K562 (cell line): ENCODE measurements around the gene BIRC3. TPM values are rescaled to one million over a fixed set of nuclear protein-coding genes. Genes with fewer than 3 reads are reported as not detected.

Experiments
- ATAC-seq: fragments of 200-7000 bp; cut with Tn5 transposase; 3 replicates; pipeline ENCODE4 v1.9.1; 2020; ENCODE audit warnings: moderate library complexity
- BruUV-seq: library from RNA; stranded (reverse); fragments of 400-500 nt; replicated peaks from 2 replicates; lab custom pipeline; 2021; lab: Mats Ljungman, UMichigan
- CTCF ChIA-PET: fragments of 300-600 bp; formaldehyde crosslinking; extraction: SDS; loops from one replicate; lab custom pipeline; 2021; ENCODE audit warnings: low intra/inter-chr PET ratio; lab: Yijun Ruan, JAX
- POLR2A ChIA-PET: fragments of 300-600, 350-650 bp; sonication (Branson Sonifier 250); formaldehyde crosslinking; extraction: SDS; loops from one replicate; lab custom pipeline; 2021; ENCODE audit warnings: antibody characterized with exemption, inconsistent platforms; lab: Yijun Ruan, JAX
- DNase-seq, 4 experiments: peaks; one replicate each; pipeline versions ENCODE4 v3.0.0 to v3.0.0-alpha.2; 2011 to 2018; ENCODE audit warnings: low spot score in 3 of 4, mixed read lengths in 3 of 4; ENCODE audit errors: extremely low read depth in 1 of 4
- FAIRE-seq: peaks from 2 replicates; lab custom pipeline; 2011; peaks lifted over from hg19 to GRCh38; lab: Jason Lieb, UNC
- H2AFZ ChIP-seq: 2 replicates; pipeline ENCODE4 v1.6.0; 2011; ENCODE audit warnings: low read depth, low read length, control low read depth, inconsistent platforms
- H3K27ac ChIP-seq: fragments of 200-600 bp; 3 replicates; pipeline ENCODE4 v1.8.0; 2011; ENCODE audit warnings: low read depth, mild to moderate bottlenecking, control low read depth, inconsistent platforms, low read length, moderate library complexity, mixed read lengths; ENCODE audit errors: extremely low read depth
- H3K27me3 ChIP-seq, 2 experiments: fragments of 300-600 bp in 1 of 2; 2 replicates in 1 of 2; 3 replicates in 1 of 2; pipeline versions ENCODE4 v1.6.0 to v1.8.0; 2011; ENCODE audit warnings: inconsistent platforms in 2 of 2, low read length in 2 of 2, mild to moderate bottlenecking in 1 of 2, mixed read lengths in 1 of 2, moderate library complexity in 1 of 2; ENCODE audit not compliant: control insufficient read depth in 2 of 2, insufficient read depth in 2 of 2
- H3K36me3 ChIP-seq: fragments of 300-600 bp; 3 replicates; pipeline ENCODE4 v1.8.0; 2011; ENCODE audit warnings: mild to moderate bottlenecking, low read length, inconsistent platforms; ENCODE audit not compliant: control insufficient read depth, insufficient read depth
- H3K4me1 ChIP-seq, 2 experiments: fragments of 200-600 bp in 1 of 2; replicated peaks in 1 of 2; 2 replicates in 1 of 2; 3 replicates in 1 of 2; pipeline versions ENCODE4 v1.5.1 to v1.8.0; 2011; ENCODE audit warnings: inconsistent platforms in 2 of 2, low read length in 2 of 2, mild to moderate bottlenecking in 1 of 2, mixed read lengths in 1 of 2, moderate library complexity in 1 of 2; ENCODE audit not compliant: control insufficient read depth in 2 of 2, insufficient read depth in 2 of 2
- H3K4me2 ChIP-seq: 2 replicates; pipeline ENCODE4 v1.6.1; 2011; ENCODE audit warnings: low read length, control low read depth, inconsistent platforms, mixed read lengths; ENCODE audit not compliant: insufficient read depth
- H3K4me3 ChIP-seq: fragments of 200-600 bp; sonication (generic), shearing (Covaris generic); 2 replicates; pipeline ENCODE4 v1.5.1; 2016; ENCODE audit warnings: control low read depth, inconsistent platforms
- H3K79me2 ChIP-seq: fragments of 200-600 bp; 3 replicates; pipeline ENCODE4 v1.8.0; 2011; ENCODE audit warnings: low read length, inconsistent platforms; ENCODE audit not compliant: control insufficient read depth, insufficient read depth
- H3K9ac ChIP-seq, 2 experiments: 2 replicates each; pipeline versions ENCODE4 v1.6.0 to v1.6.1; 2011; ENCODE audit warnings: low read depth in 2 of 2, low read length in 2 of 2, control low read depth in 1 of 2, inconsistent platforms in 1 of 2, mild to moderate bottlenecking in 1 of 2, mixed read lengths in 1 of 2; ENCODE audit not compliant: insufficient read depth in 1 of 2
- H3K9me1 ChIP-seq: one replicate; pipeline ENCODE4 v1.6.0; 2011; ENCODE audit warnings: inconsistent platforms, mild to moderate bottlenecking, low read length, moderate library complexity; ENCODE audit not compliant: control insufficient read depth, insufficient read depth
- H3K9me3 ChIP-seq: replicated peaks from 2 replicates; pipeline ENCODE4 v1.5.1; 2011; ENCODE audit warnings: low read depth, low read length, inconsistent platforms; ENCODE audit not compliant: control insufficient read depth, insufficient read depth
- H4K20me1 ChIP-seq: replicated peaks from 2 replicates; pipeline ENCODE4 v1.6.1; 2011; ENCODE audit warnings: low read length, inconsistent platforms, mixed read lengths; ENCODE audit not compliant: control insufficient read depth, insufficient read depth
- ELF1 ChIP-seq: fragments of 200-800 bp; sonication (Bioruptor generic); IDR thresholded peaks from 2 replicates; pipeline ENCODE4 v1.6.1; 2016; ENCODE audit warnings: missing genetic modification characterization, missing compliant biosample characterization
- GABPA ChIP-seq: fragments of 200-800 bp; sonication (Bioruptor generic); conservative IDR thresholded peaks from 2 replicates; pipeline ENCODE4 v1.6.1; 2016; ENCODE audit warnings: low read depth, missing genetic modification characterization, missing compliant biosample characterization
- KDM4B ChIP-seq, 2 experiments: fragments of 450-650 bp in 1 of 2; sonication (generic) in 1 of 2; IDR thresholded peaks; 2 replicates each; pipeline ENCODE4 v1.6.1; 2016 to 2017; ENCODE audit warnings: borderline replicate concordance in 2 of 2, antibody characterized with exemption in 1 of 2, low read depth in 1 of 2, mild to moderate bottlenecking in 1 of 2
- POLR2A ChIP-seq: fragments of 450-650 bp; conservative IDR thresholded peaks from 2 replicates; pipeline ENCODE4 v1.6.1; 2016
- SP1 ChIP-seq: sonication (generic); formaldehyde crosslinking; IDR thresholded peaks from 2 replicates; pipeline ENCODE4 v1.8.1; 2022; ENCODE audit warnings: mild to moderate bottlenecking, missing genetic modification reagents
- SPI1 ChIP-seq: IDR thresholded peaks from 2 replicates; pipeline ENCODE4 v1.6.1; 2011; ENCODE audit warnings: low read depth, low read length, control low read depth, borderline replicate concordance
- U2AF2 ChIP-seq: fragments of 200-400 bp; formaldehyde crosslinking; optimal IDR thresholded peaks from 2 replicates; pipeline ENCODE3; 2017; ENCODE audit warnings: low read depth, mild to moderate bottlenecking, low read length
- WGBS: fragments of 100-300 bp; shearing (Covaris generic); methylation state at CpG from one replicate; pipeline ENCODE4 v1.1.6; 2016; ENCODE audit warnings: low coverage, mixed read lengths; ENCODE audit not compliant: insufficient coverage; ENCODE audit errors: missing lambda C conversion rate; 5-methylcytosine and 5-hydroxymethylcytosine counted together
- in situ Hi-C: fragments of 300-500 bp; cut with MboI; formaldehyde crosslinking; loops from 4 replicates; pipeline ENCODE4 v1.15.0; 2018; ENCODE audit warnings: inconsistent platforms, mixed read lengths
- intact Hi-C: fragments of 100-400 bp; cut with micrococcal nuclease; formaldehyde crosslinking; loops from 2 replicates; pipeline ENCODE4 v1.14.2; 2022
- polyA plus RNA-seq, 8 experiments: library from polyadenylated mRNA; depleted of rRNA in 4 of 8; stranded (reverse) in 5 of 8; unstranded in 3 of 8; fragments of >200 nt; fragmentation: Nextera tagmentation in 2 of 8; fragmentation: Illumina TruSeq in 1 of 8; extraction: Ambion mirVana in 2 of 8; extraction: Trizol in 1 of 8; gene quantifications; 2 replicates each; pipeline versions ENCODE4 v1.2.1 to v1.2.3, GENCODE V29; 2011 to 2014; ENCODE audit warnings: inconsistent platforms in 1 of 8, missing spikeins in 1 of 8
- total RNA-seq, 7 experiments: library from RNA; depleted of rRNA in 6 of 7; stranded (reverse); fragments of >200 nt in 6 of 7; fragmentation: Illumina TruSeq in 2 of 7; extraction: Trizol in 2 of 7; gene quantifications; 2 replicates each; pipeline versions ENCODE4 v1.2.1 to v1.2.3, GENCODE V29; 2011 to 2021; ENCODE audit warnings: low replicate concordance in 1 of 7
- TF ChIP-seq, protein P1 (sequence below), 2 experiments: fragments of 450-650 bp; formaldehyde crosslinking in 1 of 2; IDR thresholded peaks; 2 replicates each; pipeline versions ENCODE4 v1.4.0 to v1.6.1; 2014 to 2020; ENCODE audit warnings: mild to moderate bottlenecking in 2 of 2, borderline replicate concordance in 1 of 2, low read depth in 1 of 2

The BIRC3 gene
- total and polyA plus RNA-seq, 9 of the 15 experiments (the other 6 are each of a cell fraction or from before 2014, with no cell fraction given), result 0.08 to 0.42 (median 0.18) TPM

DNA sequence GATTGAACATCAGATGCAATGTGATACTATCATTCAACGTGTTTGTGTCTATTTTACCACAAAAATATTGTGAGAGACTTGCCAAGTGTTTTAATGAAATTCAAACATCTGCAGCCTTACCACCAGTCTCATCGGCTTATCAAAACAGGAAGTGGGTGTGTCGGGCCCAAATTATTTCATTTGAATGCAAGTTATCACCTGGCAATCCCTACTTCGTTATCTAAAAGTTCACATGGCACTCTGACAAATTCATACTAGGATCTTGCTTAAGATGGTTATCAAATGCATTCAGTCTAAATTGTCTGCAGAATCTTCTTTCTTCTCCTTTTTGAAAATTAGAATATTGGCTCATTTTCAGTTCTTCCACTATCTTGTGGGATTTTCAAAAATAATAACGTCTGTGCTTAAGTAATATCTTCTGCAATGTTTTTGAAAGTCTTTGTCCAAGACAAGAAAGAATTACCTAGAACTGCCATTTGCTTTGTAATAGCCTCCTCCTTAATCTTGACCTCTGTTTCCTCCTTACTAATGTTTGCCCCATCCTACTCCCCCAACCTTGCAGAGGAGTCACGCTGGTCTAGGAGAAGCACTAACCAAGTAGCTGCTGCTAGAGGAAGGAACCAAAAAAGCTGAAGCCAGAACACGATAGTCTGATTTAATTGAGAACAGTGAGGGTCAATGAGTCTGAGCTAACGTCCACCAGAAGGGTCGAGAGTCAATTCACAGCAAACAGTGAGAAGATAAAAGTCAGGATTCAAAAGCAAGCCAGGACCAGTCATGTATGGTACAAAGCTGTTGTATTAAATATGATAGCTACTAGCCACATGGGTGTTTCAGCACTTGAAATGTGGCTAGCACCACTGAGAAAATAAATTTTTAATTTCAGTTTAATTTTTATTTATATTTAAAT lies 10.2 kb upstream of the BIRC3 start:
- Histone ChIP-seq H3K9me3 (no peaks in the 10 kb centered on the region), H3K4me1 (peaks cover 0 to 16% of the 10 kb centered on the region in 2 experiments; a peak in 1 of 5 replicates), H4K20me1 (no peaks in the 10 kb centered on the region), H3K27me3 (no peaks in the 10 kb centered on the region; a peak in 1 of 5 replicates), H2AFZ (no peak overlapping the region), H3K79me2 (no peaks in the 10 kb centered on the region), H3K4me2 (no peak overlapping the region), H3K9me1 (no peaks in the 10 kb centered on the region), H3K36me3 (no peaks in the 10 kb centered on the region), H3K27ac (no peak overlapping the region), H3K4me3 (no peak overlapping the region), H3K9ac (no peak overlapping the region)
- ChIA-PET POLR2A (no interaction called here), CTCF (no interaction called here)
- DNase-seq, result no peak
- peak; percentile 46 for FAIRE-seq
- in situ Hi-C loops (no loop called here), intact Hi-C loops (no loop called here)
- no TSS peak for BruUV-seq
- WGBS, result 5% methylated on average over 9 of the region's 9 CpGs
- no peak for ATAC-seq
- TF ChIP-seq, protein P1, sequence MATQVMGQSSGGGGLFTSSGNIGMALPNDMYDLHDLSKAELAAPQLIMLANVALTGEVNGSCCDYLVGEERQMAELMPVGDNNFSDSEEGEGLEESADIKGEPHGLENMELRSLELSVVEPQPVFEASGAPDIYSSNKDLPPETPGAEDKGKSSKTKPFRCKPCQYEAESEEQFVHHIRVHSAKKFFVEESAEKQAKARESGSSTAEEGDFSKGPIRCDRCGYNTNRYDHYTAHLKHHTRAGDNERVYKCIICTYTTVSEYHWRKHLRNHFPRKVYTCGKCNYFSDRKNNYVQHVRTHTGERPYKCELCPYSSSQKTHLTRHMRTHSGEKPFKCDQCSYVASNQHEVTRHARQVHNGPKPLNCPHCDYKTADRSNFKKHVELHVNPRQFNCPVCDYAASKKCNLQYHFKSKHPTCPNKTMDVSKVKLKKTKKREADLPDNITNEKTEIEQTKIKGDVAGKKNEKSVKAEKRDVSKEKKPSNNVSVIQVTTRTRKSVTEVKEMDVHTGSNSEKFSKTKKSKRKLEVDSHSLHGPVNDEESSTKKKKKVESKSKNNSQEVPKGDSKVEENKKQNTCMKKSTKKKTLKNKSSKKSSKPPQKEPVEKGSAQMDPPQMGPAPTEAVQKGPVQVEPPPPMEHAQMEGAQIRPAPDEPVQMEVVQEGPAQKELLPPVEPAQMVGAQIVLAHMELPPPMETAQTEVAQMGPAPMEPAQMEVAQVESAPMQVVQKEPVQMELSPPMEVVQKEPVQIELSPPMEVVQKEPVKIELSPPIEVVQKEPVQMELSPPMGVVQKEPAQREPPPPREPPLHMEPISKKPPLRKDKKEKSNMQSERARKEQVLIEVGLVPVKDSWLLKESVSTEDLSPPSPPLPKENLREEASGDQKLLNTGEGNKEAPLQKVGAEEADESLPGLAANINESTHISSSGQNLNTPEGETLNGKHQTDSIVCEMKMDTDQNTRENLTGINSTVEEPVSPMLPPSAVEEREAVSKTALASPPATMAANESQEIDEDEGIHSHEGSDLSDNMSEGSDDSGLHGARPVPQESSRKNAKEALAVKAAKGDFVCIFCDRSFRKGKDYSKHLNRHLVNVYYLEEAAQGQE (IDR thresholded peaks at IDR 0.05; ENCODE audit: borderline replicate concordance), result peak; percentile 51; the same call in 1 of the 2 replicates
- TF ChIP-seq, protein P1 (CRISPR knock-in tag; IDR thresholded peaks at IDR 0.05; ENCODE audit: low read depth), result no peak
- TF ChIP-seq GABPA (0 out of 2 replicates have a peak, but pooled peaks have one; percentile 33), KDM4B (IDR thresholded peaks at IDR 0.05; ENCODE audit: borderline replicate concordance in 2 of 2, low read depth in 1 of 2) (no peak), U2AF2 (no peak), SP1 (no peak), SPI1 (peak; percentile 80), POLR2A (no peak), ELF1 (tag) (no peak)
